ENCODE data around the gene OR5D18.
"Not testable (repeated sequence)": the region's sequence is repeated elsewhere in the genome, so short reads cannot be mapped to it uniquely, and the experiment has no call there.

The OR5D18 gene

DNA sequence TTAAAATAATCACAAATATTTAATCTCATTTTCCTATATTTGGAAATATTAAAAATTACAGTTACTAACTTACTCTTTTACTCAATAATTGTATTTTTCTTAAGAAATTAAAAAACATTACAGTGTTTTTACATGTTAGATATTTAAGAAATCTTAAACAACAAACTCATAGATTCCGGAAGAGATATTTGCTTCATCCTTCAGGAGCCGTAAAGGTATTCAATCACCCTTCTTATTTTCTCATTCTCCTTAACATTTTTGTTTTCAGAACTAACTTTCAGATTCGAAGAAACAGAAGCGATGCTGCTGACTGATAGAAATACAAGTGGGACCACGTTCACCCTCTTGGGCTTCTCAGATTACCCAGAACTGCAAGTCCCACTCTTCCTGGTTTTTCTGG, at the start of gene OR5D18:
TSS of gene OR5D18 (plus strand) at position 301 of the 400 bp plus-strand sequence. CDS start at position 301, 0 bp downstream.
- no peak for DNase-seq (ENCODE audit: low spot score)

DNA sequence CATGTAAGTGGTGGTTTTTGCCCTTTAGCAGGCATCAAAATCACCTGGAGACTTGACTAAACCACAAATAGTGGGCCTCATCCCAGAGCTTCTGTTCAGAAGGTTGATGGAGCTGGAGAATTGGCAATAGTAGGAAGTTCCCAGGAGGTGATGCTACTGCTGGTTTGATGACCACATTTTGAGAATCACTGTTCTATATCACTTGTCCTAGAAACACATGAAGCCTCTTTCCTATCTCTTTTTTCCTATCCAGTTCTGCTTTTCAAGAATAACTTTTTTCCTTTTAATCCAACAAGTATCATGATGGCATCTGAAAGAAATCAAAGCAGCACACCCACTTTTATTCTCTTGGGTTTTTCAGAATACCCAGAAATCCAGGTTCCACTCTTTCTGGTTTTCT, 46.3 kb upstream of the OR5D18 start, which contains the start of gene OR5D13:
TSS of gene OR5D13 (plus strand) at position 301 of the 400 bp plus-strand sequence. CDS start at position 301, 0 bp downstream.
- no peak for DNase-seq (ENCODE audit: low spot score)

DNA sequence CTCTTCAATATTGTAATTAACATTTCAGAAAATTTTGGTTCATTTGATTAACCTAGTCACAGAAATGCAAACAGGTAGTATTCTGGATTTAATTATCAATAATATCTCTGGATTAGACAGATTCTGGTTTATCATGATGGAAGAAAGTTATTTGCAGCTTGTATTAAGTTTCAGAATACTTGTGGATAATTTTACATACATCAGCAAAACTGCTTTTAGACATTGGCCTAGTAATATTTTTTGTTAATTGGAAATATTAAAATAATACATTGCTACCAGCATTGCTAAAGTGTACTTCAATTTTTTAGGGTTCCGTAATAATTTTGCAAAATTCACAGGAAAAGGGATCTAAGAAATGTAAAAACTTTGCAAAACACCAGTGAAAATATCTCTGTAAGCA, 27.8 kb upstream of the OR5D18 start:
- DNase-seq (ENCODE audit: low spot score), result no peak

DNA sequence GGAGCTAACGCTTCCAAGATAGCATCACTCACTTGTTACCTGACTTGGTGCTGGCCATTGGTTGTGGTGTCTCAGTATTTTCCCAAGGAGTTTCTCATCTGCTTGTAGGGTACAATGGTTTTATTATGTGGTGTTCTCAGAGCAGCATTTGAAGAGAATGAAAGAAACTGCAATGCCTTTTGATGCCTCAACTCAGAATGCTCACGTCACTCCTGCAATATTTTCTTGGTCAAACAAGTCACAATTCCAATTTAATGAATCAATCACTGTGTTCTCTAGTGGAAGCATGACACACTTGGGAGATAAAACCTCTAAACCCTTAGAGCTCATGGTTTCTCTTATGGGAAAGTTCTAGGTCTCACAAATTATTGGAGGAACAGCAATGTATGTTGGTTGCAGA, 26.1 kb upstream of the OR5D18 start:
- no peak for DNase-seq (ENCODE audit: low spot score)

DNA sequence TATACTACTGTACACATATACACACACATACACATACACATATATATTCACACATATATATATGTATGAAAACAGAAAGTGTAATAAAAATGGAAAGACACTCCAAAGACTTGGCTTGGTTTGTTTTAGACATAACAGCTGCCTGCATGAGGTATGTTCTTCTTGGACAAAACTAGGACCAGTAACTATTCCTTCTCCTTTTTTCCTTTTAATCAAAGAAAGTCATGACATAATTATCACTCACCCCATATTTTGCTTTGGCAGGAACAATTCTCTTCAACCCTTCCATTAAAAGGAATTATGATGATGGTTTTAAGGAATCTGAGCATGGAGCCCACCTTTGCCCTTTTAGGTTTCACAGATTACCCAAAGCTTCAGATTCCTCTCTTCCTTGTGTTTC, 24.2 kb upstream of the OR5D18 start, which contains the start of gene OR5D14:
TSS of gene OR5D14 (plus strand) at position 301 of the 400 bp plus-strand sequence. CDS start at position 301, 0 bp downstream.
- DNase-seq (ENCODE audit: low spot score), result no peak

DNA sequence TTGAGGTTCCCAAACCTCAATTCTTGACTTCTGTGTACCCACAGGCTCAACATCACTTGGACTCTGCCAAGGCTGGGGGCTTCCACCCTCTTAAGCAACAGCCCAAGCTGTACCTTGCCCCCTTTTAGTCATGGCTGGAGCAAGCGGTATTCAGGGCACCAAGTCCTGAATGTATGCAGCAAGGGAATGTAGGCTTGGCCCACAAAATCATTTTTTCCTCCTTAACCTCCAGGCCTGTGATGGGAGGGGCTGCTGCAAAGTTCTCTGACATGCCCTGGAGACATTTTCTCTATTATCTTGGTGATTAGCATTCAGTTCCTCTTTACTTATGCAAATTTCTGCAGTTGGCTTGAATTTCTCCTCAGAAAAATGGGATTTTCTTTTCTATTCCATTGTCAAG, 13.2 kb upstream of the OR5D18 start:
- DNase-seq (ENCODE audit: low spot score), result no peak

DNA sequence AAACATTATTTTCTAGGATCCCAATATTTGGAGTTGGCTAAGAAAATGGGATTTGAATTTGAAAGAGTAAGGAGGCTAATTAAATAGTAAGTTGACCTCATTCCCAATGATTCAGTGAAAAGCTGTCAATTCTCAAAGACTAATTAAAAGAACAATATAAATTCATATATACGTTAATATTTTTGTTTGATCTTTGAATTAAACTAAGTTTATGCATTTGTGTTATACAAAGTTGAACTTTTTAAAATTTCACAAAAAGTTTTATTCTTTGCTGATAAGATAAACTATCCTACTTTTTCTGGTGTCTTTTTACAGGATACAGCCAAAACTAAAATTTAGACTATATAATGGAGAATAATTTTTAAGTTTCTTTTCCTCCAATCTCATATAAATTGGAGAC, 8.4 kb upstream of the OR5D18 start, which contains the start of gene OR5L1:
TSS of gene OR5L1 (plus strand) at position 301 of the 400 bp plus-strand sequence. CDS start 100 bp downstream, outside the sequence.
- DNase-seq (ENCODE audit: low spot score), result no peak

DNA sequence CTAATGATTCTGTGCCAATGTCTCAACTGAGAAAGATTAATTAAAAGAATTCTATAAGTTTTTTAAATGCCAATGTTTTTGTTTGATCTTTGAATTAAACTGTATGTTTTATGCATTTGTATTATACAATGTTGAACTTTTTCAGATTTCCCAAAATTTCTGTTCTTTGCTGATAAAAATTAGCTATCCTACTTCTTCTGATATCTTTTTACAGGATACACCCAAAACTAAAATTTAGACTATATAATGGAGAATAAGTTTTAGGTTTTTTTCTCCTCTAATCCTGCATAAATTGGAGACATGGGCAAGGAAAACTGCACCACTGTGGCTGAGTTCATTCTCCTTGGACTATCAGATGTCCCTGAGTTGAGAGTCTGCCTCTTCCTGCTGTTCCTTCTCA, 7.5 kb downstream of the OR5D18 start, which contains the start of gene OR5L2:
TSS of gene OR5L2 (plus strand) at position 301 of the 400 bp plus-strand sequence. CDS start at position 301, 0 bp downstream.
- DNase-seq (ENCODE audit: low spot score), result no peak

DNA sequence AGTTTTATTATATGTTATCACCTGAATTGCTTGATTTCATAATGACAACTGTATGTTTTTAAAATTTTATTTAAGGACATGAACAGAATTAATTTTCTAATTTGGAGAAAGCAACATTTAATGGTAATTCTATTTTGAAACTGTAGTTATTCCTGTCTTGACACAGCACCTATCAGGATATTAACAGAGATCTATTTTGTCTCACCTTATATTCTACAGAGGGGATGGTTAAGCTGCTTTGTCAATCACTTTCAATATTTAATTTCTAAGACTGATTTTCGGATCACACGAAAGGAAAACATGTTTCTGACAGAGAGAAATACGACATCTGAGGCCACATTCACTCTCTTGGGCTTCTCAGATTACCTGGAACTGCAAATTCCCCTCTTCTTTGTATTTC, 19.0 kb downstream of the OR5D18 start, which contains the start of gene OR5D16:
TSS of gene OR5D16 (plus strand) at position 301 of the 400 bp plus-strand sequence. CDS start at position 301, 0 bp downstream.
- DNase-seq (ENCODE audit: low spot score), result no peak

DNA sequence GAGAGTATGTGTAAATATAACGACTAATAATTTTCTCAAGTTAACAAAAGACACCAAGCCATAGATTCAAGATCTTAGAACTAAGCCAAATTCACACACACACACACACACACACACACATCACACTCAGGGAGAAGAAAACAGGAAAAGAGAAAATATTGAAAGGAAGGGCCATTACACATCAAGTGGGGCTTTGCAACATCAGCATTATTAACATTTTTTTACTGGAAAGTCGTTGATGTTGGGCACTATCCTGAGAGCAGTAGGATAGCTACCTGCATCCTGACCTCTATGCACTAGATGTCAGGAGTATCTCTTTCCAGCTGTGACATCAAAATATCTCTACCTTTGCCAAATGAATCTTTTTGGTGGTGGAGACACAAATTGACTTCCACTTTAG, 28.0 kb downstream of the OR5D18 start:
- no peak for DNase-seq (ENCODE audit: low spot score)

DNA sequence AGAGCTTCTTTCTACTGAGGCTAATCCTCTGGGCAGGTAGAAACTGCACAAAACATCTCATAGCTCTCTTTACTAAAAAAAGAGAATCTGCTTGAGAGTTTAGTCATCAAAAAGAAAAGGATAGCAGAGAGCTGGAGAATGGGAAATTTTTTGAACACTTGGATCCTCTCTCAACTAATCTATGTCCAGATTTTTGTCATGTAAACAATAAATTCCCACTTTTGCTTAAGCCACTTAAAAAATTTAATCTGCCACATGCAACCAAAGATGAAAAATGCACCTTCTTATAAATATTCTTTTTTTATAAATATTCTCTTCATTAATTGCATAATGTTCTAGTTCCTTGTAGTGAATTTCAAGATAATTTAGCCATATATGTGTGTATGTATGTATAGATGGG, 29.6 kb downstream of the OR5D18 start:
- no peak for DNase-seq (ENCODE audit: low spot score)

DNA sequence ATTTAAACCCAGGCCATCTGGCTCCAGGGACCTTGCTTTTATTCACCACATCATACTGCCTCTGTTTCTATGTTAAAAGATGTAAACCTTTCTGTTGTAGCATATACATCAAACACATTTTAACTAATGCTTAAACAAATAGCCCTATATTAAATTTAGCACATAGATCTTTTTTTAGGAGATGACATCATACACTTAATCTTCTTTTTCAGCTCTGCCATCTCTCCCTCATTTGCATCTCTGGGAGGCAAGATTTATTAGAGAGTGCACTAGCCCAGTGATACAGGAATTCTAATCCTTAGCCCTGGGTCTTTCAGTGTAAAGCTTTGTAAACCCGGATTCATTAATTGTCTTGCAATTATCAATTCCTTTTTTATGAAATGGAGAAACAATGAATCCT, 32.7 kb downstream of the OR5D18 start:
- no peak for DNase-seq (ENCODE audit: low spot score)

DNA sequence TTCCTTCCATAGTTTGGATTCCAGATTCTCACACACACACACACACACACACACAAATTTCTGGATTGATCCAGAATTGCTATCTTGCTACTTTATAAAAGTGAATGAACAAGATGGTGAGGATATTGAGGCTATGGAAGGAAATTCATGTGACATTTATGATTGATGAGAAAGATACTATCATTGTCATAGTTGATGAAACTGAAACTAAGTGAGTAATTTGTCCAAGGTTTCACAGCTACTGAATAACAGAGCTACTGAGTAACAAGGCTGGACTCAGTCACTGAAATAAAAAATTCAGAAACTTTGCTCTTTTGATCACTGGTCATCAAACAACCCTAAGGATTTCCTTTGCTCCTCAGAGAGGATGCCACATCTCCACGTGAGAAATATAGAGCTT, 35.3 kb downstream of the OR5D18 start:
- DNase-seq (ENCODE audit: low spot score), result no peak

DNA sequence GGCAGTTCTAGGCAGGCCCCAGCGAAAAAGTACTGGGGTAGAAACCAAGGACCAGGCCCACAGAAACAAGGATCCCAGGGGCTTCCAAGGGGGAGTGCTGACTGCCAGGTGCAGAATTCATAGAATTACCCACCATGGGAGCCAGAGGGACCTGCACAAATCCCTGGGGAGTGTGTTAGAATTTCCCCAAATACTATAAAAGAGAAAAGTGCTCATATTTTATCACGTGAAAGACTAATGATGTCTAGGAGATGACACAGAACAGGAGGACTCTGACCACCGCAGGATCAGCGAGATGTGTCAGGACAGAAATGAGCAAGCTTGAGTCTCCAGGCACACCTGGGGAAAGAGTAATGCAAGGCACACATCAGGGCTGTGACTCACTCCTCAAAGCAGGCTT, 47.9 kb downstream of the OR5D18 start:
- DNase-seq (ENCODE audit: low spot score), result not testable (repeated sequence)

Measured in ecto neural progenitor cell (in vitro differentiated cells).